ENCODE data around the gene BAAT.

DNA sequence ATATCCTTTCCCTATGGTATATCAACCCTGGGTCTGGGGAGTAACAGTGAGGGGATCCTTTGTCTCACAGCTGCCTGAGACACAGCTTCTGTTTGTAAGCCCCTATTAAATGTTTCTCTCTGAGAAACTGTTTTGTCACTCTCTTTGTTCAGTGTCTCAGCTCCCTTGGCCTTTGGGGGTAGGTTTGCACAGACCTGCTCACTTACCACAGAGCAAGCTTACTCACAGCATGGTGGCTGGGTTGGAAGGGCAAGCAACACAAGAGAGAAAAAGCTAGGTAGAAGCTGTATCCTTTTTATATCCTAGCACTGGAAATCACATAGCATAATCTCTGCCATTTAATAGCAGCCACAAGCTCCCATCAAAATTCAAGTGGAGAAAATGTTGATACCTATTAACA is 4.5 kb downstream of the BAAT start:
- no peak for TF ChIP-seq GATA3 (IDR thresholded peaks at IDR 0.05; ENCODE audit: low read depth, low read length)
- TF ChIP-seq GATA2 (IDR thresholded peaks at IDR 0.05; ENCODE audit: low read depth, low read length): no peak
